ENCODE data around the gene NMNAT2.

Gene NMNAT2

GRCh38 chr1:183234660-183235476, 183.3 kb downstream of the NMNAT2 start:
- DNase-seq, result peak; percentile 92
- in situ Hi-C loops (cut with HindIII; ENCODE audit: low pct_ligation_motif_present, low pct_unique_long_range_greater_than_20kb, low sequenced_read_pairs), result no loop called here

DNA sequence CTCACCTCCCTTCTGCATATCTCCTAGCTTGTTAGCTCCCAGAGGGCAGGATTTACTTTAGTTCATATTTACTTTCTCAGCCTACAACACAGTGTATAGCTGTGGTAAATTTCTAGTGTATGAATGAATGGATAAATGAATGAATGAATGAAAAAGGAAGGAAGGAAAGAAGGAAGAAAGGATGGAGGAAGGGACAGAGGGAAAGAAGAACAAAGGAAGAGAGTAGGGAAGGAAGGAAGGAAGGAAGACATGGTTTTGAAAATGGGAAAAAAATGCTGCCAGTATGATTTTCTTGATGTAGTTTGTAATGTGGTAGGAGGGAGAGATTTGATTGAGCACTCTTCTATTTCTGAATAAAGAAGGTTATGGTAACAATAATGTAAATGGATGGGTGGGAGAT, 185.1 kb downstream of the NMNAT2 start:
- in situ Hi-C loops (cut with HindIII; ENCODE audit: low pct_ligation_motif_present, low pct_unique_long_range_greater_than_20kb, low sequenced_read_pairs), result no loop called here
- DNase-seq, result no peak

- no peak for DNase-seq
Measured at GRCh38 chr1:183231545-183231944, 186.6 kb downstream of the NMNAT2 start.

DNA sequence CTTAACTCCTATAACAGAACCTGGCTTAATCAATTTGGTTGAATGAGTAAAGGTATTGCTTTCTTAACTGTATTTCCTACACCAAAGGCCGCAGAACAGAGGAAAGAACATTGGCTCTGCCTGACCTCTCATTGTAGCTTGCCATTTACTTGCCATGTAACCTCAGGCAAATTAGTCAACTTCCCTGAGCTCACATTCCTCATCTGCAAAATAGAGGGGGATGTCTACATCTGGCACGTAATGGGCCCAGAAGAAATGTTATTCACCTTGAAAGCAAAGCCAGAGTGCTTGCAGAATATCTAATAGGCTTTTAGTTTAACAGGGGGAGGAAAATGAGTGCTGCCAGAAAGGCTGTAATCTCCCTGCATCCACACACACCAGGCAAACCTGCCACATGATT, 187.8 kb downstream of the NMNAT2 start:
- in situ Hi-C loops (cut with HindIII; ENCODE audit: low pct_ligation_motif_present, low pct_unique_long_range_greater_than_20kb, low sequenced_read_pairs), result no loop called here
- no peak for DNase-seq

More at GRCh38 chr1:183231545-183231944, 186.6 kb downstream of the NMNAT2 start:
- in situ Hi-C loops (cut with HindIII; ENCODE audit: low pct_ligation_motif_present, low pct_unique_long_range_greater_than_20kb, low sequenced_read_pairs), result no loop called here

GRCh38 chr1:183228347-183229220, 189.6 kb downstream of the NMNAT2 start:
- no peak for DNase-seq
- in situ Hi-C loops (cut with HindIII; ENCODE audit: low pct_ligation_motif_present, low pct_unique_long_range_greater_than_20kb, low sequenced_read_pairs), result no loop called here

- in situ Hi-C loops (cut with HindIII; ENCODE audit: low pct_ligation_motif_present, low pct_unique_long_range_greater_than_20kb, low sequenced_read_pairs), result no loop called here
- DNase-seq, result peak; percentile 62
Measured at GRCh38 chr1:183227422-183228346, 190.5 kb downstream of the NMNAT2 start.

DNA sequence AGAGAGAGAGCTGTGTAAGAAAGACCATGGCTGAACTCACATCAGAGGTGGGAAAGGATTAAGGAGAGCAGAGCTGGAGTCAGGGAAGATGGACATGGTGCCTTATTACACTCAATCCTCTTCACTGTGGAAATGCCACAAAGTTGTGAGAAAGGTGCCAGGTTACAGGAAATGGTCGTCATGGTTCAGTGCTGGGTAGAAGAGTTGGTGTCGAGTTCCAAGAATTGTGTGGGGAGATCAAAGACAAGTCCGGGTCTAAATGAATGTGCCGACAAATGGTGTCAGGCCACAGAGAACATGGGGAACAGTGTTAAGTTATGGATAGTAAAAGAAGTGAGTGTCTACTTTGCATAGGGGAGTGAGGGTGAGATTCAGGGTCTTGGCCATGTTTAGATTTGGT, 191.2 kb downstream of the NMNAT2 start:
- DNase-seq, result no peak
- in situ Hi-C loops (cut with HindIII; ENCODE audit: low pct_ligation_motif_present, low pct_unique_long_range_greater_than_20kb, low sequenced_read_pairs), result no loop called here

- in situ Hi-C loops (cut with HindIII; ENCODE audit: low pct_ligation_motif_present, low pct_unique_long_range_greater_than_20kb, low sequenced_read_pairs), result no loop called here
- DNase-seq, result no peak
Measured at GRCh38 chr1:183226361-183226760, 191.8 kb downstream of the NMNAT2 start.

- in situ Hi-C loops (cut with HindIII; ENCODE audit: low pct_ligation_motif_present, low pct_unique_long_range_greater_than_20kb, low sequenced_read_pairs), result no loop called here
- DNase-seq, result peak; percentile 30
Measured at GRCh38 chr1:183223467-183223866, 194.7 kb downstream of the NMNAT2 start.

GRCh38 chr1:183222909-183223308, 195.3 kb downstream of the NMNAT2 start:
- no peak for DNase-seq
- in situ Hi-C loops (cut with HindIII; ENCODE audit: low pct_ligation_motif_present, low pct_unique_long_range_greater_than_20kb, low sequenced_read_pairs), result no loop called here

GRCh38 chr1:183219616-183220009, 198.6 kb downstream of the NMNAT2 start:
- in situ Hi-C loops (cut with HindIII; ENCODE audit: low pct_ligation_motif_present, low pct_unique_long_range_greater_than_20kb, low sequenced_read_pairs), result no loop called here
- no peak for DNase-seq

DNA sequence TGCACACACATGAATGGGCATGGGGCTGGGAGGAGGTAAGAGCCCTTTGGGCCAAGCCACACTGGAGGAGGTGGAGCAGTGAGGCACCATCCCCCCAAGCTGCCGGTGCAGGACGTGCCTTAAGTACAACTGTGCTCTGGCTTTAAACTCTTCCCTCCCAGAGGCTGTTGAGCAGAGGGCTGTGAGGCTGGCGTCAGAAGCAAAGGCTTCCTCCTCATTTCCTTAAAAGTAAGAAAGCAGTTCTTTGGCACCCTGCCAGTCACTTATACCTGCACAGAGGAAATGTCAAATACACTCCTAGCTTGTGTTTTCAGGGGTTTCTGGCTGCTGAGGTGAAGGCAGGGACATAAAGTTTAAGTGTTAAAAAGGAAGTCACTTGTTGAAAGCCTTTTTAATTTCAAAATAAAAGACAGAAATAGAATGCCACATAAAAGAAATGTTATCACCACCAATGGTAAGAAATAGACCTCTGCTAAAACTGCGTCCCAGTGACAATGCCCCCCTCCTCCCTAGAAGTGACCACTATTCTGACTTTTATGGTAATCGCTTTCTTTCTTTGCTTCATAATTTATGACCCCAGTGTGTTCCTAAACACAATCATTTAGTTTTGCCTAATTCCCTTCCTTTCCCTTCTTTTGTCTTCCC, 199.1 kb downstream of the NMNAT2 start:
- no peak for DNase-seq
- in situ Hi-C loops (cut with HindIII; ENCODE audit: low pct_ligation_motif_present, low pct_unique_long_range_greater_than_20kb, low sequenced_read_pairs), result no loop called here

- in situ Hi-C loops (cut with HindIII; ENCODE audit: low pct_ligation_motif_present, low pct_unique_long_range_greater_than_20kb, low sequenced_read_pairs), result no loop called here
- DNase-seq, result no peak
Measured at GRCh38 chr1:183218027-183218618, 200.1 kb downstream of the NMNAT2 start.

DNA sequence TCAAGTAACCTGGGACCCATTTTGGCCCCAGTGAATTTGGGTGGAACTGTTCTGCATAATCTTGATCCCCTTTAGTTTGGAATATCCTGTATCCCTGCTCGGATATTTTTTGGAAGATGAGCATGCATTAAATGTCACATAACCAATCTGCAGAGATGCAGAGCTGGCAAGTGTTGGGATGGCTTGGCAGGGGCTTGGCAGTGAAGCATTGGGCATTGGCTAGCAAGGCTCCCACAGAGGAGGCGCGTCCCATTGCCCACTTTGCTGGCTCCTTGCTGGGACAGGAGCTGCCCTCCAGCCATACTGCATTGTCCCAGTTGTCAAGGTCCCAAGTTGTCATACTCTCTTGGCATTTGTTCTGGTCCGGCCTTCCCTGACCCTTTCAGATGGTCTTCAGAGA, 202.2 kb downstream of the NMNAT2 start:
- DNase-seq, result no peak
- in situ Hi-C loops (cut with HindIII; ENCODE audit: low pct_ligation_motif_present, low pct_unique_long_range_greater_than_20kb, low sequenced_read_pairs), result no loop called here

DNA sequence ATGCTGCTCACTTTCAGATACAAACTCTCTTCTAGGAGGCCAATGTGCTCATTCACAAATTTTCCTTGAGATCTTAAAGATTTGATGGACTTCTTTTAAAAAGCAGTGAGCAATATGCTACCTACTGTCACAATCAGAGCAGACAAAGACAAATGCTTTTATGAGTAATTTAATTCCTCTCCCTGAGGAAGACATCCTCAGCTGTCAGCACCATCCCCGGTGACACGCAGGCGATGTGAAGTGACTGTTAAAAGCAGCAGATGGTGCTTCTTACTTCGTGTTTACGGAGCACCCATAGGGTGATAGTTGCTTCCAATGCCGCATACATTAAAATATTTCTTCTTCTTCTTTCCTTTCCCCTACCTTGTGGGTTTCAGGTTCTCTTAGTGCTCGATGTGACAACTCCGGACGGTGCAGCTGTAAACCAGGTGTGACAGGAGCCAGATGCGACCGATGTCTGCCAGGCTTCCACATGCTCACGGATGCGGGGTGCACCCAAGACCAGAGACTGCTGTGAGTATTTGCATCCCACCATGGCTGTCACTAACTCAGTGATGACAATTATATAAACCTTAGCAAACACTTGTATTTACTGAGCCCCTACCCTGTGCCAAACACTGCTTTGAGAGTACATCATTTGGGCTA, 203.0 kb downstream of the NMNAT2 start:
- in situ Hi-C loops (cut with HindIII; ENCODE audit: low pct_ligation_motif_present, low pct_unique_long_range_greater_than_20kb, low sequenced_read_pairs), result no loop called here
- no peak for DNase-seq

DNA sequence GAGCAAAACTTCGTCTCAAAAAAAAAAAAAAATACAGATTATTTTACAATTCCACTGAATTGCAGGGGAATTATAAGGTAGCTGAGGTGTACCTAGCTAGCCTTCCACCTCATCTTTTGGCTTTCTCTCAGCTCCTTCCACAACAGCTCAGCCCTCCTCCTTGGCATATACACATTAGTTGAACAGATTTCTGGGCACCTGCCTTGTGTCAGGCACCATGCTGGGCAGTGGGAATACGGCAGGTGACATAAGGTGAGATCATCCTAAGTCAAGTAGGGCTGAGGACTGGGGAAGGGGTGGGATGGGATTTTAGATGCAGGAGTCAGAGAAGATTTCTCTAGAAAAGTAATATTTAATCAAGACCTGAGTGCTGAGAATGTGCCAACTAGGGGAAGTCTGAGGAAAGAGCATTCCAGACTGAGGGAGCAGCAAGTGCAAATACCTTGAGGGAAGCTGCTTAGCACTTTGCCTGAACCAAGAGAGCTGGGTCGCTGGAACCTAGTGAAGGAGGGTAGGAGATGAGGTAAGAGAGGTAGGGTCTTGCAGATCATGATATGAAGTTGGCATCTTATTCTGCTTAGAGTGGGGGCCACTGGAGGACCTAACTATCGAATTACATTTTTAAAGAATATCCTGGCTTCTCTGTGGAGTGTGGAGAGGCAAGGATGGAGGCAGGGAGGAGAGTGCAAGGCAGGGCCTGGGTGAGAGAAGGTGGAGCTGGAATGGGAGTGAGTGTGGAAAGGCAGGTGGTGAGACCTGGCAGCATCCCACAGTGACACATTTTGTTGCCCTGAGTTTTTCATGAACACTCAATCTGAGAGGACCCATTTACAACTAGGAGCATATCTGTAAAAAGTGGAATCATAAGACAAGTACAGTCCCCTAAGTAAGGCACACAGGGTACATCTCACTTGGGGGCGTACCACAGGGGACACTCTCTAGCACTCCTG, 203.9 kb downstream of the NMNAT2 start:
- no peak for DNase-seq
- in situ Hi-C loops (cut with HindIII; ENCODE audit: low pct_ligation_motif_present, low pct_unique_long_range_greater_than_20kb, low sequenced_read_pairs), result no loop called here
